HG03571 (cell line): ENCODE data around the gene RPE.
A peak's percentile ranks its signal among the peaks of the same experiment; 100 is the strongest.

Source experiments
- ATAC-seq: cut with Tn5 transposase; IDR thresholded peaks from one replicate; pipeline ENCODE4 v1.9.1; 2021; ENCODE audit not compliant: unreplicated experiment

RPE gene

DNA sequence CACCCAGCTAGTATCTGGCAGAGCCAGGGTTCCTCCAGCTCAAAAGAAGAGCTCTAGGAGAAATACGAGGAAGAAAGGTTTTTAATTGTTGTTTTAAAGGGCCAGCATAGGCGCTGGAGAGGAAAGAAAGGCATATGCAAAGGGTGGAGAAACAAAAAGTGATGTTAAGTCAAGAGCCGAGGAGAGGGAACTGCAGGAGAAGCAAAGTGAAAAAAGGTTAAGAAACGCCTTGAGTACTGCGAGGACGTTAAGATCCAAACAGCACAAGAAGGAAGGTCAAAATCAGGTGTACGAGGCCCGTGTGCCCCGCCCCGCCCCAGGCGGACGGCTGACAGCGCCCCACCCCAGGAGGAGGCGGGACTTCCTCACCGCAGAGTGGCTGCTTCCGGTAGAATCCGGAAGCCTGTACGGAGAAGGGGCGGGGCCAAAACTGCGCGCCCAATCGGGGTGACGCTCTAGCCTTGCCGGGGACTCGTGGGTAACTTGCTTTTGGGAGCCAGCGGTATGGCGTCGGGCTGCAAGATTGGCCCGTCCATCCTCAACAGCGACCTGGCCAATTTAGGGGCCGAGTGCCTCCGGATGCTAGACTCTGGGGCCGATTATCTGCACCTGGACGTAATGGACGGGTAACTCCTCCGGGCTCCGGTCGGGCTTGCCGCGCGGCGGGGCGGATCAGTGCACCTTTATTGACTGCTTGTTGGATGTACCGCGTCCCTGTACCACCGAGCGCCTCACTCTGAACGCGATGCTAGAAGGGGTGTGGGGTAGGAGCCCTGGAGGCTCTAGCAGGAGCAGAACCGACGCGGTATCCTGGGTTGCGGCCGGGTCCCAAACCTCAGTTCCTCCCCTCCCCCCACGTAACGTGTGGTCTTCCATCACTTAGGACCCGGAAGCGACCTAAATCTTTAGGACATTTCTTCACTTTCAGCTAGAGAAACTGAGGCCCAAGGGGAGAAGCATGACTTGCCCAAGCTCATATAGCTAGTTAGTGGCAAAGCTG, at the start of gene RPE:
Gene RPE (plus strand): TSS at position 481 of the 1,000 bp plus-strand sequence. CDS start 24 bp downstream, at position 505.
- peak; percentile 99 for ATAC-seq

DNA sequence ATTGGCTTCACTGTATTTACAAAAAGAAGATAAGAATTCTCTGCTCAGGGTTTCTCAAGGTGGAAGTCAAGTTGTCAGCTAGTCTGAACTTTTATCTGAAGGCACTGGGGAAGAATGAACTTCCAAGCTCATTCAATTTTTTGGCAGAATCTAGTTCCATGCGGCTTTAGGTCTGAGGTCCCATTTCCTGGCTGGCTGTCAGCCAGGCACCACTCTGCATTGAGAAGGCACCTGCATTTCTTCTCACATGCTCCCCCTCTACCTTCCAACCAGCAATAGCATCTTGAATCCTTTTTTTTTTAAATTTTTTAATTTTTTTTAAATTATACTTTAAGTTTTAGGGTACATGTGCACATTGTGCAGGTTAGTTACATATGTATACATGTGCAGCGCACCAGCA, 46.2 kb upstream of the RPE start:
- no peak for ATAC-seq

DNA sequence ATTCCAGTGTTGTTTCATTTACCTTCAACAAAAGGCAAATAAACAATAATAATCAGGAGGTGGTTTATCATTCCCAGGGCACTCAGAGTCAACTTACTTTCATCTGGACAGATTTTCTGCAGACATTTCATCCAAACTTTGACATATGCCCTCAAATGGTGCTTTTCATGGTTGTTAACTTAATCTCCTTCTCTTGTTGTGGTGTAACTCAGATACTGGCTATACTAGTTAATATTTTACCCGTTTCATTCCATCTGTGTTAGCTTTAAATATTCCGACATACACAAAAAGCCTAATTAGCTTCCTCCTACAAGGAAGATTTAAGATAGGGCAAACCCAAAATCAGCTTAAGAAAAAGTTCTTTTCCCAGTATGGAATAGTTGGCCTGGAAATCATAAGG, 44.4 kb upstream of the RPE start:
- ATAC-seq, result no peak

DNA sequence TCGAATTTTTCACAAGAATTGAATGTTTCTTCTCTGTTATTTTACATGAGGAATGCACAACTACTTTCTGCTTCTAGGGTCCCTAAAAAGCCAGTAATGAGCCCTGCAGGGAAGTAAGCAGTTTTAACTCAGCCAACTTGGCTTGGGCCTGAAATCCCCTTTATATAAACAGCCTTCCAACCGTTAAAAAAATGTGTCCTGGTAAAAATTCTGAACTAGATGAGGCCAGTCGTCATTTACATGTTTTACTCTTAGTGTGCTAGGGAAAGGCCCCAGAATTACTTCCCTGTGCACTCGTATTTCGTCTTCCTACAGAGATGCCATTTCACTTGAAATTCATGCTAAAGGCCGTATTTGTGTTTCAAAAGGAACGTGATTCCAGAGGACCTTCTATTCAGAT, 42.4 kb upstream of the RPE start:
- ATAC-seq, result no peak

DNA sequence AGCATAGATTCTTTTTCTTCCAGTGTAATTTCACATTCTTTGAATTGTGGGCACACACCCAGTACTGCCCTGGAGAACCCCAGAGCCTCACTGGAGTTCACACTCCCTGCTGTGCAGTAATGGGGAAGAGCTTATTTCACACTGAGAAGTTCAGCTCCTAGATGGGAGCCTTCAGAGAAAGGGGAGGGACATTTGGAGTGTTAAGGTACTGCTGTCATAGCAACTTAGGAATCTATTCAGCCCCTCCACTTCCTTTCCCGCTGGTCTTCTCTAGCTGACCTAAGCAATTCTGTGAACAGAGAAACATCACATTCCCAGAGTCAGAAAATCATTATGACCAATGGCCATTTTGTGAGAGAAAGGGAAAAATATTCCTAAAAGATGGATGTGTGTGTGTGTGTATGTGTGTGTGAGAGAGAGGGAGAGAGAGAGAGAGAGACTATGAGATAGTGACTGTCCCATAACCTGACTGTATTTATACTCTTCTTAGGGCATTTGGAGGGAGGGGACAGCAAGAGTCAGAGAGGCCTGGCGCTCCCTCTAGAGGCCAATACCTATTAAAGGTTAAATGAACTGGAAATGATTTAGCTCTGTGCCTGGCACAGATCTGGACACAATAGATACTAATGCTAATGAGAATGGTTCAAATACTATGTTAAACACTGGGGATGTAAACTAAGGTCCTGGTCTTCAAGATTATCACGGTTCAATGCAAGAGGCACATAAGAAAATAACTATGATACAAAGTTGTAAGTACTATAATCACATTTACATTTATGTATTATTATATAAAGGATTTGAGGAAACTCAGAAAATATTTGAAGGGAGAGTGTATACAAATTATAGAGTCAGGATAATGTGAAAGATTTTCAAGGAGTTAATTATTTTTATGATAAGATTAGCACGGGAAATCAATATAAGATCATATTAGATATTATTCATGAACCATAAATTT, 41.5 kb upstream of the RPE start:
- ATAC-seq, result peak; percentile 87

GRCh38 chr2:209965723-209966122, 36.7 kb upstream of the RPE start:
- no peak for ATAC-seq

- no peak for ATAC-seq
These were observed 32.7 kb upstream of the RPE start for GRCh38 chr2:209969692-209970091.

- no peak for ATAC-seq
These were observed 32.2 kb upstream of the RPE start for GRCh38 chr2:209970271-209970670.

DNA sequence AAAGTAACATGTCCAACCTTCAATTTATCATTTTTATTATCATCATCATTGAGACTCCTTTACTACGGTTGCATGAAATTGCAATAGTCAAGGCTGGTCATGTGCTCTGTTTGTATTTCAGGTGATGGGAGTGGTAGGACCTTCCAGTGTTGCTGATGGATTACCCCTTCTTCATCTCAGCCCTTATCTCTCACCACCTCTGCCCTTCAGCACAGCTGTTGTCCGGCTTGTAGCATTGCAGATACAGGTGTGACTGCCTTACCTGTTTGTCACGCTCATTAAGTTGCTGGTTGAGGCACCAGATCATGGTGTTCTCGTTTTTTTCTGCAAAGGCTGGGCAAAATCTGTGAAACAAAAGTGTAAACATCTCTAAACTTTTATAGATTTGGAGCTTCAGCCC, 31.7 kb upstream of the RPE start:
- no peak for ATAC-seq

DNA sequence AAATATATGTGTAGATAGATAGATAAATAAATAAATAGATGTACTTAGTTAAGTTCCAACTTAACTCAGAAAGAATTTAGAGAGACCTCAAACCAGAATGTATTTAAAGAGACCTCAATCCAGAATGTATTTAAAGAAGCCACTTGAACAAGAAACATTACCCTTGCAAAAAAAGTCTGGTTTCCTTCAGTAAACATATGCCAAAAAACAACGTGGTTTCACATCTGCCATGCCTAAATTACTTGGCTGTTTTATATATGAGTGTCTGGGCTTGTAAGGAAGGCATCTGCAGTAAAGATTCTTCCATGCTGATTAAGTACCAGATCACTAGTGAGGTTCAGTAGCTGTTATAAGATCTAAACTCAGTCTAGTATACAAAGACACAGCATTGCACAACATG, 29.1 kb upstream of the RPE start:
- no peak for ATAC-seq

DNA sequence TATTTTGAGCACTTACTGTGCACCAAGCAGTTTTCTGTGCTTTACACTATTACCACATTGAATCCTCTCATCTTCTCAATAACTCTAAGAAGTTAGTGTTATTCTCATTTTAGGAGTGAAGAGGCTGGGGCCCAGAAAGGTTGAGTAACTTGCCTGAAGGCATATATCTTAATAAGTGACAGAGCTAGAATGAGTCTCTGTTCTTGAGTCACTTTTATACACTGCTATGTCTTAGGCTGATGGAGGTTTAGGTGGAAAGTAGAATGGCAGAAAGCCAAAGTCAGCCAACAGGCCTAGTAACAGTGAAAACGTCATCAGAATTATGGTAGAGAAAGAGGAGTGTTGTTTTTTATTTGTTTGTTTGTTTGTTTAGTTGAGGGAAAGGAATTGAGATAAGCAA, 27.9 kb upstream of the RPE start:
- no peak for ATAC-seq

DNA sequence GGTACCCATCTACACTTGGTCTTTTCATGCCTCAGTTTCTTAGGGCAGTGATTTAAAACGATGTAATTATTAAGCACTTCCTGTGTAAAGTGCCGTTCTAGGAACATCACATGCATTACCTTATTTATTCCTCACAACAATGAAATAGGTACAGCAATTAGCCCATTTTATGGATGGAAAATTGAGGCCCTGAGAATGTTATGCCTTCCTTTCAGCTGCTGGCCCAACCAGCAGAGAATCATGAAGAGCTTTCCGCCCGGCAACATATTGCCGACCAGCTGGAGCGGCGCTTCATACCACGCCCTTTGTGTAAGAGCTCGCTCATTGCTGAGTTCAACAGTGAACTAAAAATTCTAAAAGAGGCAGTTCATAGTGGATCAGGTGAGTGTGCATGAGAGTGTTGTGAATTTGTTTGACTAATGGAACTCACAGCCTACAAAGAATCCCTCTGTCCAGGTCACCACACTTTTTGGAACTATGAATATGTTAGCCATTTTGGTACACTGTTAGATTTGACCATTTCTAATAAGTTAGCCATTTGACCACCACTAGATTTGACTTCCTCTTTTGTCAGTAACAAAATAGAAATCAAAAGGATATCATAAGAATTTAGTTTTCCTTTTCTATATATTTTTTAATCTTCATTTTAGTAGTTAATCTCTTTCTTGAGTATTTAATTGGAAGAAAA, 25.6 kb upstream of the RPE start:
- ATAC-seq, result peak; percentile 91

- peak; percentile 51 for ATAC-seq
These were observed 24.8 kb upstream of the RPE start for GRCh38 chr2:209977386-209978239.

GRCh38 chr2:209984291-209984690, 18.1 kb upstream of the RPE start:
- ATAC-seq, result no peak

DNA sequence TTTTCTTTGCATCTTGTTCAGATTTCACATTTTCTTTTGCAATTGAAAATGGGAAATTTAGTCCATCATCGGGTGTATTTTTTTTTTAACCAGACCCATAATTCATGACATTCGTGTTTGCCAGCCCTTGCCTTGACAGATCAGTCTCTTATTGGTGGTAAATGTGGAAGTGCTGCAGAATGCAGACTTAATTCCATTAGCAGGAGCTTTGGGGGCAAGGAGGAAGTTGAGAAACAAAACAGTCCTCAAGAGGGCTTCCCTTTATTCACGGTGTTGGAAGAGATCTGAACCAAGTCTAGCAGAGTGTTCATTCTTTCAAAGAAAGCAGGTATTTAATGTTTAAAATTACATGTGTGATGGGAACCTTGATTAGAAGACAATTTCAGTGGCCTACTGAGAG, 16.6 kb upstream of the RPE start:
- ATAC-seq, result no peak

GRCh38 chr2:209986415-209986814, 16.0 kb upstream of the RPE start:
- ATAC-seq, result no peak

DNA sequence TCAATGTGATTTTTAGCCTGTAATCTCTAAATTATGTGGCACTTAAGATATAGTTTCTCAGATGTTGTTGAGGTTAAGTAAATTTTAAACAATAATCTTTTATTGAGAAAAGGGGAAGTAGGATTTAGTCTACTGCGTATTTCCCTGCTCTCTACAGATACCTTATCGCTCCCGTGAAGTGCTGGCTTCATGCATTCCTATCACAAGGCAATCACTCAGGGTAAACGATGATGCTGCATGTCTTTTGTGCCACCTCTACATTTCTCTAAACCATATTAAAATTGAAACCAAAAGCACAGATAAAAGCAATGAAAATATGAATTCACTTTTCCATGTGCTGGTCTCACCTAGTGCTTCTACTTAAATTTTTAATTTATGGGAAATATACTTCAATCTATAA, 14.4 kb upstream of the RPE start:
- ATAC-seq, result no peak

GRCh38 chr2:209990838-209991237, 11.6 kb upstream of the RPE start:
- peak; percentile 53 for ATAC-seq

DNA sequence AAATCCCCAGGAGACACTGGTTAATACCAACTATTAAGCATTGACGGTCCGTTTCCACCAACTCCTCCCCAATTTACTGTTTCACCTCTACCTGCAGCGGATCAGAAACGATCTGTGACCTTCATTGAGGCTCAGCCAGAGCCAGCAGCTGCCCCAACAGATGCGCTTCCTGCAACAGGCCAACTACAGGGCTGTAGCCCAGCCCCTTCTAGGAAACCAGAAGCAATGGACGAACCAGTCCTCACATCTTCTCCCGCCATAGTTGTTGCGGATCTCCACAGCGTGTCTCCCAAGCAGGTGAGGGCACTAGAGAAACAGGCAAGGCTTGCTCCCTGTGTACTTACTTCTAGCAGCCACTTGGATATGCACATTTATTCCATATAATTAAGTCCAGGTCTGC, 8.5 kb upstream of the RPE start:
- ATAC-seq, result no peak

DNA sequence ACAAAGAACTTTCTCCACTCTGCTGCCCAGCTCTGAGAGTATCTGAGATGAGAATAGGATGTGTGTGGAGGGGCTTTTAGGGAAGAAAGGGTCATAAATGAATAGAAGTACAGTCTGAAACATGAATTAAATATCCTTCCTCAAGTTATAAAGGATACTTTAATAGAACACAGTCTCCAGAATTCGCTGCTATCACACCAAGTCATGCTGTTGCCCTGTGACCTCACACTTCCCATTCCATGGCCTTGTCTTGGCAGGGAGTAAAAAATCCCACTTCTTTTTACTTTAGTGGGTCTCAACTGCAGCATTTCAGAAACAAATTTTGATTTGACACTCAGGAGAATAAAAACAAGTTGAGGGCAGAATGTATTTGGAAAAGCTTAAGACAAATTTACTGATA, 3.8 kb upstream of the RPE start:
- no peak for ATAC-seq
